H4 (cell line): Measurements from ENCODE around the gene CCDC172. TPM values are rescaled to one million over a fixed set of nuclear protein-coding genes. Genes with fewer than 3 reads are reported as not detected.
A peak's percentile ranks its signal among the peaks of the same experiment; 100 is the strongest.
"Not testable (repeated sequence)": the region's sequence is repeated elsewhere in the genome, so short reads cannot be mapped to it uniquely, and the experiment has no call there.

Experiments
- DNase-seq: peaks from one replicate; pipeline ENCODE4 v3.0.0-alpha.2; 2015; ENCODE audit warnings: low spot score
- total RNA-seq: library from RNA; depleted of rRNA; stranded (reverse); fragments of >200 nt; shearing (Covaris generic); gene quantifications from 2 replicates; pipeline ENCODE4 v1.2.3, GENCODE V29; 2014

The CCDC172 gene
- total RNA-seq, 1 experiment from 2014 or later, result 0.41 TPM

DNA sequence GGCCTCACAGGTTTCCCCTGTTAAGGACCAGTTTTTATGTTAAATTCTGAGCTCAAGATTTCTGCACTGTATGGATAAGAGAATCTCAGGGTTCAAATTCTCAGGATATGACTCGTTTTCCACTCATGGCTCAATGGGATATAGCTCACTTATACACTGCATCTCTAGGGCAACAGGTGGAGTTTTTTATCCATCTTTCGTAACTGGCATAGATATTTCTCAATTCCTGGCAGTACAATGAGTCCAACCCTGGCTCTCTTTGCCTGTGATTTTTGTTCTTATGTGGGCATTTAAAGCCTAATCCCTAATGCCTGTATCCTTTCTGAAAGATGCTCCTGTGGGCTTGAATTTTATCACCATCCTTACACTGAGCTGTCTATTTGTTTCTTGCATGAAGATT lies 7.6 kb downstream of the CCDC172 start:
- DNase-seq, result no peak

DNA sequence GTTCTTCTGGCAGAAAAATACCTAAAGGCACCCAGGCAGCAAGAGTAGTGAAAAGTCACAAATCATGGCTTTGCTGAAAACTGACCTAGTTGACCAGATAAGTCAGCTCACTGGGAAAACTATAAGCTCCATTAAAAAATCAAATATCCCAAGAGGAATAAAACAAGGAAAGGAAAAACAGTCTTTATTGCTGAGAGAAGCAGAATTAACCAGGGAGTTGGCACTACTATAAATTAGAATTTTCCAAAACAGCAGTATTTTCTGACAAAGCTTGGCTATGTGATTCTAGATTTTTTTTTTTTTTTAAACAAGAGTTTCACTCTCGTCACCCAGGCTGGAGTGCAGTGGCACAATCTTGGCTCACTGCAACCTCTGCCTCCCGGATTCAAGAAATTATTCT lies 12.6 kb downstream of the CCDC172 start:
- DNase-seq, result no peak

DNA sequence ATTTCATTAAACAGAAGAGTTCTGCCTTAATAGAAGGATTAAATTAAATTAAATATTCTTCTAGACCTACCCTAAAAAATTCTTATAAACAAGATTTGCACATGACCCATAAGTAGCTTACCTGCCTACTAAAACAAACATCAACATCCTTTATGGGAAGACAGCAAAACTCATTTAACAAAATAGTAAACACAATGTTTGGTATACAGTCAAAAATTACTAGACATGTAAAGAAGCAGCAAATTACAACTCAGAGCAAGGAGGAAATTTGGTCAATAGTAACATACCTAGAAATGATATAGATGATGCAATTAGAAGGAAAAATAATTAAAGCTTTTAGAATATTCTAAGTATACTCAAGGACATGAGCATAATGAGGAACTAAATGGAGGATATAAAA lies 27.9 kb downstream of the CCDC172 start:
- no peak for DNase-seq

DNA sequence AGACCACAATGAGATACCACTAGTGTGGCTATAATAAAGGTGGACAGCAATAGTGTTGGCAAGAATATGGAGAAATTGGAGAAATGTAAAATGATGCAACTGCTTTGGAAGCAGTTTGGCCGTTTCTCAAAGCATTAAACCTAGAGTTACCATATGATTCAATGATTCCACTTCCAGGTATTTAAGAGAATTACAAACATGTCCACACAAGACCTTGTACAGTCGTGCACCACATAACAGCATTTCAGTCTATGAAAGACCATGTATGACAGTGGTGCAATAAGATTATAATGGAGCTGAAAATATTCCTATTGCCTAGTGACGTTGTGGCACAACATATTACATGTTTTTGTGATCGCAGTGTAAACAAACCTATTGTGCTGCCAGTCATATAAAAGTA lies 29.6 kb downstream of the CCDC172 start:
- DNase-seq, result no peak

DNA sequence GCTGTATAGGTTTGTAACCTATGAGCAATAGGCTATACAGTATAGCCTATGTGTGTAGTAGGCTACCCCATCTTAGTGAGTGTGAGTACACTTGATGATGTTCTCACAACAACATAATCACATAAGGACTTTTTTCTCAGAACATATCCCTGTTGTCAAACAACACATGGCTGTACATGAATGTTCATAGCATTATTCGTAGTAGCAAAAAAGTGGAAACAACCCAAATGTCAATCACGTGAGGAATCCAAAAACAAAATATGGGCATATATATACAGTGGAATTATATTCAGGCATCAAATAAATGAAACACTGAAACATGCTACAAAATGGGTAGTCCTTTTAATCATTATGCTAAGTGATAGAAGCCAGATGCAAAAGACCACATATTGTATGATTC lies 31.1 kb downstream of the CCDC172 start:
- no peak for DNase-seq

DNA sequence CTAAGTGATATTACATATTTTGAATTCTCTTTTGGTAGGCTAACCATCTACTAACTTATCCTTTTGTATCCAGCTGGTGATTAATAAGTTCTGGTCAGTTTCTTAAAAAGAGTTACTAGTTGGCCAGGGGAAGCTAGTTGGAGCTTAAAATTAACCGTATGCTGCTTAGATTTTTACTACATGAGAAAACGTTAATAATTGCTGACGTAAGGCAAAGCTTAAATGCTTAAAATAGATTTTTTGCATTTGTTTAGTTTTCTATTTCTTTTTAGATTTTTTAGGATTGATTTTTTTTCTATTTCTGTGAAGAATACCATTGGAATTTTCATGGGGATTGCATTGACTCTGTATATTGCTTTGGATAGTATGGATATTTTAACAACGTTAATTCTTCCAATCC lies 32.6 kb downstream of the CCDC172 start:
- DNase-seq, result no peak

DNA sequence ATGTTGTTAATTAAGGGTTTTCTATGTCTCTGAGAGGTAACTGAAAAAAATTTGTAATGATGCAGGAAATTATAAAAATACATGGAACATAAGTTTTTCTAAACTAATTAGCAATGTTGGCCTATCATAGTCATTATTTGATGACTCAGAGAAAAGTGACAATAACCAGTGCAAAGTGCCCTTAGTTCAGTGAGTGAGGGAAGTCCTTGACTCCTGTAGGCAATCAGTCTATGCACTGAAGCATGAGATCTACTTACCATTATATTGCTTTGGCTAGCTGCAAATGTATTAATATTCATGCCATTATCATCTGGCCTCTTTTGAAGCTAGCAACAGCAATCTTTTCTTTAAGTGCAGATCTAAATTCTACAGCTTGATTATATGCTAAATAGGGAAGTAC lies 40.6 kb downstream of the CCDC172 start:
- no peak for DNase-seq

DNA sequence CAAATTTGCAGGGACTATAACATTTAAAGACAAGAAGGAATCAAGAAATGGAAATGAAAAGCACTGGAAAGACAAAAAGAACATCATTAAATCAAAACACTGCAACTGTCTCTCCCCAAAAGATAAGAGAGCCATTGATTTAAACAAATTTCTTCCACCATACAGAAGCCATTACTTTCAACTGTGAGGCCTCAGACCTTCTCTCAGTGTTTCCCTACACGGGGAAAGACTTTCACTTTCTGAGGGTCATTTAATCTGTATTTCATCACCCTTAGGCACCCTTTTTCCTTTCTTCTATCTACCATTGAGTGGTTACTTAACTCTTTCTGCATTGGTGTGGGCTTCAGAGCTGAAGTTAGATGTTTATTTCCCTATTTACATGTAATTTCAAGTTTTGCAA lies 47.5 kb downstream of the CCDC172 start:
- DNase-seq, result peak; percentile 23

DNA sequence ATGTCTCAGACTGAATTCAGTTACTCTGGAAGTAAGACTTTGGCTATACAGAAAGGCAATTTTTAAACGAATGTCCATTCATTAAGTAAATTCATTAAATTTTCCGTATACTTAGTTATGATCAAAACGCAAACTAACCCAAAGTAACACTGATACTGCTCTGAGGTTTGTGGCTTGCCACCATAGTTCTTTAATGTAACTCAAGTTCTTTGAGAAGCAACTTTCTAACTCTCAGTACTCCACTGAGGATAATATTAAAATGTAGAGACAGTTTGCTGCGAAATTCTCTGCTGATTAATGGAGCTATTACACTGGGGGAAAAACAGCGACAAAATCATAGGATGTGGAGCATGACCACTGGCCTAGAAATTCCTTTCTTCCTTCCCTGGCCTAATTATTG lies 58.0 kb downstream of the CCDC172 start:
- DNase-seq, result no peak

DNA sequence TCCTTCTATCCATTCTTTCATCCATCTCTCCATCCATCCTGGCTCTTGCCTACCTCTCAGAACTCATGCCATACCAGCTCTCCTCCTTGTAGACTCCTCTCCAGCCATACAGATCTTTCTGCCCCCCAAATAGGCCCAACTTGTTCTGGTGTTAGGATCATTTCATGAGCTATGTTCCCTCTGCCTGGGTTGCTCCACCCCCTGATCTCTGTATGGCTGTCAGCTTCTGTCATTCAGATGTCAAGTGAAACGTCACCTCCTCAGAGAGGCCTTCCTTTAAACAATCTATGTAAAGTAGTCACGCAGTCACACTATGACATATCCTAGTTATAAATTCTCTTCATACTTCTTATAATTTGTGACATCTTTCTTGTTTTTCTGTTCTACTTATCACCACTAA lies 61.1 kb downstream of the CCDC172 start:
- no peak for DNase-seq

DNA sequence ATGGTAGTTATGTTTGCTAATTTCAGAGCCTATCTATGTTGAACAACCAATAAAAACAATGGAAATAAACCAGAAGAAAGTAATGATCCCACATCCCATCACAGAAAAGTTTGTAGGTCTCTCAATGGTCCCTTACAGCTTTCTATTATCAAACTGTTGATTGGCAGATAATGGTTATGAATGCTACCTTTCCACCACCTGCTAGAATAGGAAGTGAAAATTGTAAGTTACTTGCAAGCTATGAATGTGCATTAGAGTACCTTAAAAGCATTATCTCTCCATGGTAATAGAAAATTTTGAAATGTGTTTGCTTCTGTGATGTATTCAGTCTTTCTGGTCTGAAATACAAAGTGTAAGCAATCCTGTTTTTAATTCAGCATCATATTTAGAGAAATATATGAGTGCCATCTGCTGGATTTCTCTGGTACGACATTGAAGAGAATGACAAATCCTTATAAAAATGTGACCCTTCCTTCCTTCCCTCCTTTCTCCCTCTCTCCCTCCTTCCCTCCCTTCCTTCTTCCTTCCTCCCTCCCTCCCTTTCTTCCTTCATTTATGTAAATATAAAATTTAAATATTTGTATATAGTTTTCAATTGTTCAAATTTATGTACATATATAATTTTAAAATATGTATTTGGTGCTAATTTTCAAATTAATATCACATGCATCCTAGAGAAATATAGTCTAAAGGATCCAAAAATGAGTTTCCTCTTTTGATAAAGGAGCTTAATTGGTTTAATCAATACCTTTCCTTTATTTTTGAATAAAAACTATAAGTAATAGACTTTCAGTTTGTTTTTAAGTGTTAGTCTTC lies 62.0 kb downstream of the CCDC172 start:
- peak; percentile 31 for DNase-seq

DNA sequence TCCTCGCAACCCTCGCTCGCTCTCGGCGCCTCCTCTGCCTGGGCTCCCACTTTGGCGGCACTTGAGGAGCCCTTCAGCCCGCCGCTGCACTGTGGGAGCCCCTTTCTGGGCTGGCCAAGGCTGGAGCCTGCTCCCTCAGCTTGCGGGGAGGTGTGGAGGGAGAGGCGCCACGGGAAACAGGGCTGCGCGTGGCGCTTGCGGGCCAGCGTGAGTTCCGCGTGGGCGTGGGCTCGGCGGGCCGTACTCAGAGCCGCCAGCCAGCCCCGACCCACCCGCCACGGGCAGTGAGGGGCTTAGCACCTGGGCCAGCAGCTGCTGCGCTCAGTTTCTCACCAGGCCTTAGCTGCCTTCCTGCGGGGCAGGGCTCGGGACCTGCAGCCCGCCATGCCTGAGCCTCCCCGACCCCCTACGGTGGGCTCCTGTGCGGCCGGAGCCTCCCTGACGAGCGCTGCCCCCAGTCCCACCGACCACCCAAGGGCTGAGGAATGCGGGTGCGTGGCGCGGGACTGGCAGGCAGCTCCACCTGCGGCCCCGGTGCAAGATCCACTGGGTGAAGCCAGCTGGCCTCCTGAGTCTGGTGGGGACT lies 69.1 kb downstream of the CCDC172 start:
- not testable (repeated sequence) for DNase-seq

DNA sequence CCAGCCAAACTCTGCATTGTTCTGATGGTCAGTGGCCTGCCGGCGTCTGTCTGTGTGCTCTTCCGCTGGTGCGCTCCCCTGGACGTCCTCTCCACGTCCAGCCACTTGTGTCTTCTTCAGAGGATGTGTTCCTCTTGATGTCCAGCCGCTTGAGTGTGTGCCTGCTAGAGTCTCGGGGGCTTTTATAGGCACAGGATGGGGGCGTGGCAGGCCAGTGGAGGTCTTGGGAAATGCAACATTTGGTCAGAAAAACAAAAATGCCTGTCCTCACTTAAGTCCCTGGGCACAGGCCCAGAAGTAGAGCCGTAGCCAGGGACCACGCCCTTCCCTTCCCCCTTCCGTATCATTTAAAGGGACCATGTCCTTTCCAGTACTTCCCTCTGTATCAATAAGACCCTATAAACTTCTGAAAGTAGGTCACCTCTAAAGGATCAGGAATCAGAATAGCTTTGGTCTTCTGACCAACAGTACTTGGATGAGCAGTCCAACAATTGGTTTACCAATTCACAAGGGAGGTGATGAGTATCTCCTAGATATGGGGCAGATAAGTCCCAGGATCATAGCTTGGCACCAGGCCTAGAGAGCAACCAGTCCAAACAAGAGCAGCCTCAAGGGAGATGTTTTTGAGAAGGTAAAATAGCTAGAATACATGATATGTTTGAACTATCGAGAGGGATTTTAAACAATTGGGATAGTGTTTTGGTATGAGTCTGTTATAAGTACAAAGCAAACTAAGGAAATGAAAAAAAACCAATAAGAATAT lies 71.2 kb downstream of the CCDC172 start:
- DNase-seq, result no peak

DNA sequence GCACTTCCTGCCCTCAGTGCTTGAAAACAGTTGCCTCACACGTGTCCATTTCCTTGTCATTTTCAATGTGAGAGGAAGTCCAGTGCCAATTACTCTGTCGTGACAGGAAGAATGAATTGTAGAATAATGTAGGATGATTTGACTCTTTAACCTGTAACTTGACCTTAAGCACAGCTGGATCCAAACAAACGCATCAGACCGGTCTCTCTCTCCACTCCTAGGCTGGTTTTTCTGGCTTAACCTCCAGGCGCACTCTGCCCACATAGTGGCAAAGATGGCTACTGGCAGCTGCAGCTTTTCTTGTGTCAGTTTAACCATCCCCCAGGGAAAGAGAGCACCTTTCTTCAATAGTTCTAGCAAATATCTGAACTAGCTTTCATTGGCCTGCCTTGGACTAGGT lies 74.0 kb downstream of the CCDC172 start:
- no peak for DNase-seq

DNA sequence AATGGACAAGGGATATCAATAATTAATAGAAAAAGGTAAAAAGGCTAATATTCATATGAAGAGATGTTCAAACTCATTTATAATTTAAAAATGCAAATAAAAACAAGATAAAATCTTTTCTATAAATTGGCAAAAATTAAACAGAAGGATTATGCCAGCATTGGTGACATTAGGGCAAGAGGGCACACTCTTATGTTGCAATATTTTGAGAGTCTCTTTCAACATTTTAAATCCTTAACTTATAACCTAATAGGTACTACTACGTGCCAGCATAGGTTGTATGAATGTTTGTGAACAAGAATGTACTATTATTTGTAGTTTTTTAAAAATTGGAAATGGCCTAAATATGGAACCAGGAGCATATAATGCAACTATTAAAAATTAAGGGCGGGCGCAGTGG lies 78.6 kb downstream of the CCDC172 start:
- no peak for DNase-seq

DNA sequence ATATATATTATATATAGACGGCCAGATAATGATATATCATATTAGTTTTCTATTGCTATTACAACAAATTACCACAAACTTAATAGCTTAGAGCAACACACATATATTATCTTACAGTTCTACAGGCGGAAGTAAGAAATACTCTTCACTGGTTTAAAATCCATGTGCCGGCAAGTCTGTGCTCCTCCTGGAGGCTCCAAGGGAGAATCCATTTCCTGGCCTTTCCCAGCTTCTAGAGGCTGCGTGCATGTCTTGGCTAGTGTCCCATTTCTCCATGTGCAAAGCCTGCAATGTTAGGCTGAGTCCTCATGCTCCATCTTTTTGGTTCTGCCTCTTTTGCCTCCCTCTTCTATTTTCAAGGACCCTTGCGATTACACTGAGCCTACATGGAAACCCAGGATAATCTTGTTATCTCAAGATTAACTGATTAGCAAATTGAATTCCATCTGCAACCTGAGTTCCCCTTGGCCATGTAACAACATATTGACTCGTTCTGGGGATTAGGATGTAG lies 79.5 kb downstream of the CCDC172 start:
- no peak for DNase-seq

DNA sequence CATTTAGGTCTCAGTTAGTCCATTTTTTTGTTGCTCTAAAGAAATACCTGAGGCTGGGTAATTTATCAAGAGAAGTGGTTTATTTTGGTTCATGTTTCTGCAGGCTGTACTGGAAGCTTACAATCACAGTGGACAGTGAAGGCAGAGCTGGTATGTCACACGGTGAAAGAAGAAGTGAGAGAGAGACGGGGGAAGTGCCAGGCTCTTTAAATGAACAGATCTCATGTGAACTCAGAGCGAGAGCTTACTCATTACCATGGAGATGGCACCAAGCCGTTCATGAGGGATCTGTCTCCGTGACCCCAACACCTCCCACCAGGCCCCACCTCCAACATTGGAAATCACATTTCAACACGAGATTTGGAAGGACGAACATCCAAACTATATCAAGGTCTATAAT lies 84.5 kb downstream of the CCDC172 start:
- no peak for DNase-seq

DNA sequence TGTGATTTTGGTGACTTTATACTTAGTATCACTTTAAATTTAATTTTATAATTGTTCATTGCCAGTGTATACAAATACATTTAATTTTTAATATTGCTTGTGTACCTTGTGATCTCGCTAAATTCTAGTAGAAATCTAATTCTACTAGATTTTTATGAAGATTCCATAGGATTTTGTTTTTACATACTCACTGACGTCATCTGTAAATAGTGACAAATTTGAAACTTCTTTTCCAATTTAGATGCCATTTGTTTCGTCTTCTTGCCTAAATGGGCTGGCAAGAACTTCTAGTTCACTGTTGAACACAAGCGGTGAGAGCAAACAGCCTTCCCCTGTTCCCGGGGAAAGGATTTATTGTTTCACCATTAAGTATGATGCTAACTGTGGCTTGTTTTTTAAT lies 86.1 kb downstream of the CCDC172 start:
- no peak for DNase-seq

DNA sequence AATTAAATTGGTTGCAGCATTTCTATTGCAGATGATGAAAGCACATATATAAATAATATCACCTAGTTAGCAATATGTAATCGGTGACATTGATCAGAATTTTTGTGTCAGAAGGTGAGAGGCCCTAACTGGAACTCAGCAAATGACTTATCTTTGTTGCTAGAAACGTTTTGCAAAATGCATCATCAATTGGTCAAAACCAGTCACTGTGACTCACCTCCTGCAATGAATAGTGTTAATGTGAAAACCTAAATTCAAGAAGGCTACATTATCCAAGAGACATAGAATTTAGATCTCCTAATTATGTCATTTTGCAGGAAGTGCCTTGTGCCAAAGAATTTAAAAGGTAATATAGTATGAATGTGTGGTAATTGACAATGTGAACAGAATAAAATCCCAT lies 93.6 kb downstream of the CCDC172 start:
- no peak for DNase-seq

DNA sequence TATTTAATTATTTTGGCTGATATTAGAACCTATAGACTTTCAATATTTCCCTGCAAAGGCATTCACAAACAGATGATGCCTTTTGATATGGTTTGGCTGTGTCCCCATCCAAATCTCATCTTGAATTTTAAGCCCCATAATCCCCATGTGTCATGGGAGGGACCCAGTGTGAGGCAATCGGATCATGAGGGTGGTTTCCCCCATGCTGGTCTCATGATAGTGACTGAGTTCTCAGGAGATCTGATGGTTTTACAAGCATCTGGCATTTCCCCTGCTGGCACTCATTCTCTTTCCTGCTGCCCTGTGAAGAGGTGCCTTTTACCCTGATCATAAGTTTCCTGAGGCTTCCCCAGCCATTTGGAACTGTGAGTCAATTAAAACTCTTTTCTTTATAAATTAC lies 94.1 kb downstream of the CCDC172 start:
- DNase-seq, result no peak

DNA sequence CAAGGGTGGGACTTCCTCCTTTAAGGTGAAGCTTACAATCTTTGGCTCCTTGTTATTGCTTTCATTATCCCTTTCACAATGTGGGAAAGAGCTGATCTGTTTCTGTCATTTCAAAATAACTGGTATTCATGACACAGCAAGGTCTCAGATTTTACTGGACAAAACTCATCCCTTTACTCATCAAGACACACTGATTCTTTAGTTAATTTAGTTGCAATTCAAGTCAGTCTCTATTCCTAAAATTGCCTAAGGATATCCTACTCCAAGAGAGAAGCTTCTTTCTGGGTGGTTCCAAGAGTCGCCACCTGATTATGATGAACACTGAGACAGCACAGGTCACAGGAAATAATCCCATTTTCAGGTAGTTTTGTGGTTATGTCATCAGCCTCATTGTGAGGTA lies 97.6 kb downstream of the CCDC172 start:
- DNase-seq, result no peak

DNA sequence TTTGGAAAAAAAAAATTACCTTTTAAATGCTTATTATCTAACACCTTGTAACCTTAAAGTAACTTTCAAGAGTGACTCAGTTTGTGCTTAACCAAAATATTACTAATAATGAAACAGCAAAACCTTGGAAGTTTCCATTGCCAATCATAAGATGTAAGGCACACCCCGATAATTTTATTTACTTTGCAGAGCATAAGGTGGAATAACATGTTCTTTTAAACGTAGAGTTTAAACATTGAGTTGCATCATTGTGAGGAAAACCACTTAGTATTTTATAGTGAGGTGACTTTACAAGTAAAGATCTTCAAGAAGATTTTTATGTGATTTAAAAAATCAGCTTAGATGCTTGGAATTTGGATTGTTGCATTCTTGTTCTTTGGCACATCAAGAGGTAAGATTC lies 103.4 kb downstream of the CCDC172 start, which contains the start of gene PNLIPRP3:
TSS of gene PNLIPRP3 (plus strand) at position 177 of the 400 bp plus-strand sequence. CDS start at position 343, 166 bp downstream.
- DNase-seq, result no peak
